HUES48 (cell line): ENCODE results near the gene INSR.
A peak's percentile ranks its signal among the peaks of the same experiment; 100 is the strongest.

Experiments
- H3K27ac ChIP-seq: one replicate; pipeline ENCODE4 v1.7.0; 2013; ENCODE audit warnings: low read depth, low read length, inconsistent platforms
- H3K27me3 ChIP-seq: 2 replicates; pipeline ENCODE4 v1.6.1; 2013; ENCODE audit warnings: mild to moderate bottlenecking, low read length; ENCODE audit not compliant: control insufficient read depth, insufficient read depth
- H3K36me3 ChIP-seq: 2 replicates; pipeline ENCODE4 v1.6.1; 2013; ENCODE audit warnings: low read length; ENCODE audit not compliant: control insufficient read depth, insufficient read depth
- H3K4me1 ChIP-seq: 2 replicates; pipeline ENCODE4 v1.6.1; 2013; ENCODE audit warnings: mild to moderate bottlenecking, low read length; ENCODE audit not compliant: control insufficient read depth, insufficient read depth
- H3K4me3 ChIP-seq: 2 replicates; pipeline ENCODE4 v1.5.1; 2013; ENCODE audit warnings: mild to moderate bottlenecking, low read depth, low read length
- H3K9ac ChIP-seq: 2 replicates; pipeline ENCODE4 v1.6.1; 2013; ENCODE audit warnings: mild to moderate bottlenecking, low read depth, low read length, moderate library complexity
- H3K9me3 ChIP-seq: 2 replicates; pipeline ENCODE4 v1.6.1; 2013; ENCODE audit warnings: low read length; ENCODE audit not compliant: control insufficient read depth, insufficient read depth

Gene INSR

GRCh38 chr19:7098096-7098495 lies 196.1 kb downstream of the INSR start:
- H3K9ac ChIP-seq = peak overlapping the region; percentile 86

GRCh38 chr19:7088999-7089398 lies 205.2 kb downstream of the INSR start:
- H3K4me1 ChIP-seq = no peaks in the 10 kb centered on the region
- H3K9ac ChIP-seq = no peak overlapping the region
- H3K36me3 ChIP-seq = peaks cover 30% of the 10 kb centered on the region
- no peak overlapping the region for H3K27ac ChIP-seq
- no peaks in the 10 kb centered on the region for H3K27me3 ChIP-seq
- no peak overlapping the region for H3K4me3 ChIP-seq
- peaks cover 54% of the 10 kb centered on the region for H3K9me3 ChIP-seq

More at GRCh38 chr19:7098096-7098495, 196.1 kb downstream of the INSR start:
- H3K27ac ChIP-seq = peak overlapping the region; percentile 92
- H3K9me3 ChIP-seq = peaks cover 20% of the 10 kb centered on the region
- no peaks in the 10 kb centered on the region for H3K27me3 ChIP-seq
- H3K4me1 ChIP-seq = no peaks in the 10 kb centered on the region
- H3K36me3 ChIP-seq = no peaks in the 10 kb centered on the region; the same call in 1 of the 2 replicates
- peak overlapping the region; percentile 67 for H3K4me3 ChIP-seq

GRCh38 chr19:7083076-7083956 lies 210.9 kb downstream of the INSR start:
- peaks cover 90% of the 10 kb centered on the region for H3K9me3 ChIP-seq

GRCh38 chr19:7078008-7078407 lies 216.2 kb downstream of the INSR start:
- no peaks in the 10 kb centered on the region for H3K27me3 ChIP-seq
- no peak overlapping the region for H3K27ac ChIP-seq
- no peaks in the 10 kb centered on the region for H3K4me1 ChIP-seq
- no peak overlapping the region for H3K9ac ChIP-seq
- peaks cover 89% of the 10 kb centered on the region for H3K36me3 ChIP-seq
- no peak overlapping the region; the same call in 1 of the 2 replicates for H3K4me3 ChIP-seq
- H3K9me3 ChIP-seq = peaks cover 69% of the 10 kb centered on the region

More at GRCh38 chr19:7083076-7083956, 210.9 kb downstream of the INSR start:
- no peak overlapping the region for H3K9ac ChIP-seq
- no peaks in the 10 kb centered on the region for H3K27me3 ChIP-seq
- no peak overlapping the region for H3K27ac ChIP-seq
- no peaks in the 10 kb centered on the region for H3K4me1 ChIP-seq
- H3K4me3 ChIP-seq = peak overlapping the region; percentile 33; the same call in 1 of the 2 replicates
- H3K36me3 ChIP-seq = peaks cover 75% of the 10 kb centered on the region

GRCh38 chr19:7076151-7076550 lies 218.1 kb downstream of the INSR start:
- Histone ChIP-seq H3K4me3 (no peak overlapping the region), H3K36me3 (peaks cover 83% of the 10 kb centered on the region), H3K4me1 (no peaks in the 10 kb centered on the region), H3K27me3 (no peaks in the 10 kb centered on the region), H3K9ac (no peak overlapping the region), H3K9me3 (peaks cover 50% of the 10 kb centered on the region), H3K27ac (no peak overlapping the region)

GRCh38 chr19:7074705-7075282 lies 219.4 kb downstream of the INSR start:
- Histone ChIP-seq H3K4me3 (no peak overlapping the region), H3K9ac (no peak overlapping the region), H3K36me3 (peaks cover 73% of the 10 kb centered on the region), H3K9me3 (peaks cover 37% of the 10 kb centered on the region), H3K27me3 (no peaks in the 10 kb centered on the region), H3K27ac (no peak overlapping the region), H3K4me1 (peaks cover 4% of the 10 kb centered on the region; the same call in 1 of the 2 replicates)

- H3K9ac ChIP-seq = no peak overlapping the region
- H3K9me3 ChIP-seq = peaks cover 23% of the 10 kb centered on the region
- H3K4me3 ChIP-seq = no peak overlapping the region
- H3K4me1 ChIP-seq = peaks cover 4% of the 10 kb centered on the region; the same call in 1 of the 2 replicates
- H3K36me3 ChIP-seq = peaks cover 53% of the 10 kb centered on the region
- H3K27ac ChIP-seq = no peak overlapping the region
- no peaks in the 10 kb centered on the region for H3K27me3 ChIP-seq
These were observed 221.7 kb downstream of the INSR start for GRCh38 chr19:7072541-7072940.

- Histone ChIP-seq H3K27me3 (no peaks in the 10 kb centered on the region), H3K27ac (peak overlapping the region; percentile 85)
These were observed 224.3 kb downstream of the INSR start for GRCh38 chr19:7069904-7070226.

GRCh38 chr19:7069042-7069903 lies 224.9 kb downstream of the INSR start, which contains the start of gene ZNF557:
Gene ZNF557, plus strand, starts transcription at chr19:7069703. Its CDS starts 5,372 bp downstream, at chr19:7075075.
- Histone ChIP-seq H3K4me1 (peaks cover 4% of the 10 kb centered on the region; the same call in 1 of the 2 replicates), H3K27ac (peak within 1 kb of the TSS; percentile 85)

More at GRCh38 chr19:7069904-7070226, 224.3 kb downstream of the INSR start:
- peak overlapping the region; percentile 62; the same call in 1 of the 2 replicates for H3K9ac ChIP-seq
- H3K9me3 ChIP-seq = peaks cover 17% of the 10 kb centered on the region
- peaks cover 26% of the 10 kb centered on the region for H3K36me3 ChIP-seq
- peak overlapping the region; percentile 85 for H3K4me3 ChIP-seq
- peaks cover 4% of the 10 kb centered on the region; the same call in 1 of the 2 replicates for H3K4me1 ChIP-seq

GRCh38 chr19:7068599-7068998 lies 225.6 kb downstream of the INSR start:
- no peak overlapping the region for H3K9ac ChIP-seq
- no peak overlapping the region for H3K27ac ChIP-seq
- H3K4me1 ChIP-seq = peaks cover 4% of the 10 kb centered on the region; the same call in 1 of the 2 replicates
- peaks cover 24% of the 10 kb centered on the region for H3K9me3 ChIP-seq
- H3K36me3 ChIP-seq = peaks cover 20% of the 10 kb centered on the region
- H3K27me3 ChIP-seq = no peaks in the 10 kb centered on the region
- peak overlapping the region; percentile 52 for H3K4me3 ChIP-seq

More at GRCh38 chr19:7069042-7069903, 224.9 kb downstream of the INSR start, which contains the start of gene ZNF557:
- Histone ChIP-seq H3K36me3 (peaks cover 22% of the 10 kb centered on the region), H3K4me3 (peak within 1 kb of the TSS; percentile 85), H3K9ac (peak within 1 kb of the TSS; percentile 62), H3K9me3 (peaks cover 17% of the 10 kb centered on the region), H3K27me3 (no peaks in the 10 kb centered on the region)
